Hepatocyte (in vitro differentiated cells): ENCODE results near the gene TBX18.

ENCODE experiments used
- EZH2 ChIP-seq: fragments of 200-600 bp; sonication (generic); IDR thresholded peaks from 2 replicates; pipeline ENCODE4 v1.6.1; 2016; ENCODE audit warnings: antibody characterized with exemption, mild to moderate bottlenecking, borderline replicate concordance
- EZH2phosphoT487 ChIP-seq: fragments of 200-600 bp; sonication (generic); IDR thresholded peaks from one replicate; pipeline ENCODE4 v1.6.1; 2018; ENCODE audit warnings: antibody characterized with exemption, mild to moderate bottlenecking, low read depth, moderate library complexity; ENCODE audit not compliant: unreplicated experiment, severe bottlenecking
- TF ChIP-seq, protein P1 (sequence below): fragments of 200-600 bp; sonication (generic); IDR thresholded peaks from 2 replicates; pipeline ENCODE4 v1.5.1; 2016; ENCODE audit warnings: antibody characterized with exemption, mild to moderate bottlenecking; ENCODE audit not compliant: poor library complexity

- TF ChIP-seq, protein P1, sequence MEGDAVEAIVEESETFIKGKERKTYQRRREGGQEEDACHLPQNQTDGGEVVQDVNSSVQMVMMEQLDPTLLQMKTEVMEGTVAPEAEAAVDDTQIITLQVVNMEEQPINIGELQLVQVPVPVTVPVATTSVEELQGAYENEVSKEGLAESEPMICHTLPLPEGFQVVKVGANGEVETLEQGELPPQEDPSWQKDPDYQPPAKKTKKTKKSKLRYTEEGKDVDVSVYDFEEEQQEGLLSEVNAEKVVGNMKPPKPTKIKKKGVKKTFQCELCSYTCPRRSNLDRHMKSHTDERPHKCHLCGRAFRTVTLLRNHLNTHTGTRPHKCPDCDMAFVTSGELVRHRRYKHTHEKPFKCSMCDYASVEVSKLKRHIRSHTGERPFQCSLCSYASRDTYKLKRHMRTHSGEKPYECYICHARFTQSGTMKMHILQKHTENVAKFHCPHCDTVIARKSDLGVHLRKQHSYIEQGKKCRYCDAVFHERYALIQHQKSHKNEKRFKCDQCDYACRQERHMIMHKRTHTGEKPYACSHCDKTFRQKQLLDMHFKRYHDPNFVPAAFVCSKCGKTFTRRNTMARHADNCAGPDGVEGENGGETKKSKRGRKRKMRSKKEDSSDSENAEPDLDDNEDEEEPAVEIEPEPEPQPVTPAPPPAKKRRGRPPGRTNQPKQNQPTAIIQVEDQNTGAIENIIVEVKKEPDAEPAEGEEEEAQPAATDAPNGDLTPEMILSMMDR = no peak
- TF ChIP-seq EZH2 (no peak), EZH2phosphoT487 (no peak)
These were observed 33.9 kb upstream of the TBX18 start for GRCh38 chr6:84798257-84798656.
